ENCODE results near the gene HNRNPUL1.

Gene HNRNPUL1

GRCh38 chr19:41234512-41235168, 29.5 kb upstream of the HNRNPUL1 start:
- no peak for DNase-seq

GRCh38 chr19:41235480-41235879, 28.7 kb upstream of the HNRNPUL1 start:
- no peak for DNase-seq

- no peak for DNase-seq
Measured at GRCh38 chr19:41238244-41238643, 25.9 kb upstream of the HNRNPUL1 start.

GRCh38 chr19:41239363-41239762, 24.8 kb upstream of the HNRNPUL1 start:
- DNase-seq: no peak

- DNase-seq: no peak
Measured at GRCh38 chr19:41239961-41240574, 24.1 kb upstream of the HNRNPUL1 start.

GRCh38 chr19:41241859-41242258, 22.3 kb upstream of the HNRNPUL1 start:
- no peak for DNase-seq

DNA sequence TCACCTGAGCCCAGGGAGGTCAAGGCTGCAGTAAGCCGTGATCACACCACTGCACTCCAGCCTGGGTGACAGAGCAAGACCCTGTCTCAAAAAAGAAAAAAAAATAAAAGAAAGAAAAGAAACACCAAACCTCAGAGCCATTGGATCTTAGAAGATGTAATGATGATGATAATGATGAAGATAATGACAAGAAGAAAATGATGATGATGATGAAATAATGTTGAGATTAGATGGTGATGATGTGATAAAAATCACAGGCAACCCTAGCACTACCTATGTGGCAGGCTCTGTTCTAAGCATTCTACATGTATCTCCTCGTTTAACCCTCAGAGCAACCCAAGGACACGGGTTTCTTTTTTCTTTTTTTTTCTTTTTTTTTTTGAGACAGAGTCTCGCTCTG, 20.1 kb upstream of the HNRNPUL1 start:
- no peak for DNase-seq

DNA sequence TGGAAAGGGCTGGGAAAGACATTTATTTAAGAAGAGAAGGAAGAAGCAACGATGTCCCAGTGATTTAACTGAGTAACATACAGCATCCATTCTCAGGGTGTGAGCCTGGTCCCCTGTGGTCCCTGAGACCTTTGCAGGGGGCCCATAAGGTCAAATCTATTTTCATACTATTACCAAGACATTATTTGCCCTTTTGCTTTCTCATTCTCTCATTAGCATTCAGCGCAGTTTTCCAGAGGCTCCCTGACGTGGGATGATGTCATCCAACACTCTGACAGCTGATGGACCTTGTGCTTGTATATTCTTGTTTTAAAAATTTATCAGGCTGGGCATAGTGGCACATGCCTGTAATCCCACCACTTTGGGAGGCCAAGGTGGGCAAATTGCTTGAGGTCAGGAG, 18.3 kb upstream of the HNRNPUL1 start:
- no peak for DNase-seq

DNA sequence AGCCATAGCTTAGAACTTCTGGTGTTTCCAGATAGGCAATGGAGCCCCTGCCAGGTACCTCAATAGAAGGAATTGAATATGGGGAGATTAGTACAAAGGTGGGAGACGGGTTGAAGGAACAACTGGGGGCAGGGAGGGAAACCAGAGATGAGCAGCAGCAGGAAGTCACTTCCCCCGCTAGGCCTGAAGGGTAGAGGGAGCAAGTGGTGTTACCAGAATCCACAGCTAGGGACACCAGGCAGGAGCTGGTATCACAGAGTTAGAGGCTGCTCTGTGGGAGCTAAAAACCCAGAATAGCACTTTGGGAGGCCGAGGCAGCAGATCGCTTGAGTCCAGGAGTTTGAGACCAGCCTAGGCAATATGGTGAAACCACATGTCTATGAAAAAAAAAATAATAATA, 15.3 kb upstream of the HNRNPUL1 start:
- DNase-seq: no peak

- DNase-seq: no peak
Measured at GRCh38 chr19:41249707-41250423, 14.3 kb upstream of the HNRNPUL1 start.

- DNase-seq: no peak
Measured at GRCh38 chr19:41253660-41254059, 10.5 kb upstream of the HNRNPUL1 start.

GRCh38 chr19:41255171-41255570, 9.0 kb upstream of the HNRNPUL1 start:
- DNase-seq: no peak

- no peak for DNase-seq
Measured at GRCh38 chr19:41261474-41262190, 2.5 kb upstream of the HNRNPUL1 start.

DNA sequence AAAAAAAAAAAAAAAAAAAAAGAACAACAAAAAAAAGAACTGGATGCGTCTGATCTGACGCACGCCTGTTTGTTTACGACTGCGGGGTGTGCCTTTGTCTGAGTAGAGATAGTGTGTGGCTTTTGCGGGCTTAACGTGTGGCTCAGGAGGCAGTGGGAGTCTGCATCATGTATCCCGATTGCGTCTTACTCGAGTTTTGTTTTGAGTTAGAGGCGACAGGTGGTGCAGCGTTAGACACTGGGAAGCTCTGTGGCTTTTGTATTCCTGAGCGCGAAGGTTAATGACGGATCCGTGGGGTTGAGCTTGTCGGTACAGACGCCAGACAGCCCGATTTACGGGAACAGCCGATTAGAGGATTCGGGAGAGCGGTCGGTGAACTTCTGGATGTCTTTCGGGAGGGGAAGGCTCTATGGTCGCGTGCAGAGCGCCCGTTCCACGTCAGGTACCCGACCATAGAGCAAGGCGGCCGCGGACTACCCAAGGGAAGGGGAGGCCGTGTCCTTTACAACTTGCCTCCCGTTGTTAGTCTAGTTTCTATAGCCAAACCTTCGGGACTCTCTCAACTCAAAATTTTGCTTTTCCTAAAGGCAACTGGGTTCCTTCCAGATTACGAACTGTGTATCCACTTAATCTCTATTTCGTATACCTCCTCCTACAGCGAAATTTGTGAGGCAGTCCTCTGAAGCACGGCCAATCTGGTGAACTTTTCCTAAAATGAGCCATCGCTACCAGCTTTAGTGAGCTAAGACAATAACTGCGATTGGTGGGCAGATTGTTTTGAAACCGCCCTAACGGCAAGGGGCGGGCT, 926 bp upstream of the HNRNPUL1 start:
- peak; percentile 74 for DNase-seq

DNA sequence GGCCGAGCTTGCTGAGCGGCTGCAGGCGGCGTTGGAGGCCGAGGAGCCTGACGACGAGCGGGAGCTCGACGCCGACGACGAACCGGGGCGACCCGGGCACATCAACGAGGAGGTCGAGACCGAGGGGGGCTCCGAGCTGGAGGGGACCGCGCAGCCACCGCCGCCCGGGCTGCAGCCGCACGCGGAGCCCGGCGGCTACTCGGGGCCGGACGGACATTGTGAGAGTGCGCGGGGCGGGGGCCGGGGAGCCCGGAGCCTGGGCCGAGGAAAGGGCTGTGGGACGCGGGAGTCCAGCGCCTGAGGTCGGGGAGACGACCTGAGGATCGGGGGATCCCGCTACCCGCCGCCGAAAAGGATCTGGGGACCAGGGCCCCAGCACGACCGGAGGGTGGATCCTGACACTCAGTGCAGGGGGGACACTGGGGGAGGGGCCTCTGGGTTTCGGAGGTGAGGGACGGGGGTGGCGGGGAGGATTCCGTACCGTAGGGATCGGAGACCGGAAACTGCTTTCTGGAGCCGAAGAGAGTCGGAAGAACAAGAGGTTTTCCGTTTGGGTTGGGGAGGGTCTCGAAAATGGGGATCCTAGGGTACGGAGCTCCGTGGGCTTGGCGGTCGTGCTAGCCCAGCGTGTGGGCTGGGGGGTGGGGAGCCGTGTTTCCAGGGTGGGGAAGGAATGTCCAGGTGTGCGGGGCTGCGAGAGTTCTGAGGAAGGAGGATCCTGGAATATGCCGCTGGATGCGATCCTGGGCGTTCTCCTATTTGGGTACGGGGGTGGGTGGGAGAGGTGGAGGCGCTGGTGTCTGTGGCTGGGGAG, 616 bp downstream of the HNRNPUL1 start:
- no peak for DNase-seq

DNA sequence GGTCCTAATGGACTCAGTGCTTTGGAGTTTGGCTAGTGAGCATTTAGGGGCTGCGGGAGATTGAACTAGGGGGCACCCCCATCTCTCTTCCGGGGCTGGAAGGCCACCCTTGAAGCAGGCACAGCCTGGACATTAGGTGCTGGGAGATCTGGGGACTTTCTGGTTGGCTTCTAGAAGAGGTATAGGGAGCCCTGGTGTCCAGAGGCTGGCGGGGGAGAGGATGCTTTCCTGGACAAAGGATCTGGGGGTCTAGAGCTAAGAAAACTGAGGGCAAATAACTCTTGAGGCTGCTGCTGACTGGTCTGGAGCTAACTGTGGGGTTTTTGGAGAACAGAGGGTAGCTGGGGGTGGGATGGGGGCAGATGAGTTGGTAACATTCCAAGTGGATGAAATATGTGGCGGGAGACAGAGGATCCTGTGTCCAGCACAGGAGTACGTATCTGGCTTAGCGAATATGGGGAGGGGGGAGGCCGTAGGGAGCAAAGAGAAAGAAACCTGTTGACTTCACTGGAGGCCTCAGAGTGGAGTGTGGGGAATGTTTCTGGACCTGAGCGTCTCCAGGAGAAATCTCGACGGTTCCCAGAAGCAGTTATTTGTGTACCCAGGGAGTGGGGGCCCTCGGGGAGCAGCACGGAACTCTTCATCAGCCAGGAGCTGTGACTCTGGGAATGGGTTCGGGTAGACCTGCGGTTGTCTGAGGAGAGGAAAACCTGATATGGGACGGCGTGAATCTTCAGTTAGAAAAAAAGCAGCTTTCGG, 1.4 kb downstream of the HNRNPUL1 start:
- DNase-seq: peak; percentile 13

DNA sequence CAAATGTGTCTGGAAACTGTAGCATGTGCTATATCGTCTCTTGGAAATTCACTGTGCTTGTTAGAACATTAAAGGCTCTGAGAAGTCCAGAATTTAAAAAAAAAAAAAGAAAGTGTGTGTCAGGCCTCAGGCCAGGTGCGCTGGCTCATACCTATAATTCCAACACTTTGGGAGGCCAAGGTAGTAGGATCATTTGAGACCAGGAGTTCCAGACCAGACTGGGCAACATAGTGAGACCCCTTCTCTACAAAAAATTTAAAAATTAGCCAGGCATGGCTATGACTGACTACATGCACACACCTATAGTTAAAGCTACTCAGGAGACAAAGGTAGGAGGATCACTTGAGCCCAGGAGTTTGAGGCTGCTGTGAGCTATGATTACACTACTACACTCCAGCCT, 4.9 kb downstream of the HNRNPUL1 start:
- DNase-seq: no peak

DNA sequence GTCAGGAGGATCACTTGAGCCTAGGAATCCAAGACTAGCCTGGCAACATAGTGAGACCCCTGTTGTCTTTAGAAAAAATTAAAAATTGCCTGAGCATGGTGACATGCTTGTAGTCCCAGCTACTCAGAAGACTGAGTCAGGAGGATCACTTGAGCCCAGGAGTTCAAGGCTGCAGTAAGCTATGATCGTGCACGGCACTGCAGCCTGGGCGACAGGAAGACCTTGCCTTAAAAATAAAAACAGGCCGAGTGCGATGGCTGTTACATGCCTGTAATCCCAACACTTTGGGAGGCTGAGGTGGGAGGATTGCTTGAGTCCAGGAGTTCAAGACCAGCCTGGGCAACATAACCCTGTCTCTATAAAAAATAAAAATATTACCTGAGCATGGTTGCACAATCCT, 5.4 kb downstream of the HNRNPUL1 start:
- DNase-seq: no peak

DNA sequence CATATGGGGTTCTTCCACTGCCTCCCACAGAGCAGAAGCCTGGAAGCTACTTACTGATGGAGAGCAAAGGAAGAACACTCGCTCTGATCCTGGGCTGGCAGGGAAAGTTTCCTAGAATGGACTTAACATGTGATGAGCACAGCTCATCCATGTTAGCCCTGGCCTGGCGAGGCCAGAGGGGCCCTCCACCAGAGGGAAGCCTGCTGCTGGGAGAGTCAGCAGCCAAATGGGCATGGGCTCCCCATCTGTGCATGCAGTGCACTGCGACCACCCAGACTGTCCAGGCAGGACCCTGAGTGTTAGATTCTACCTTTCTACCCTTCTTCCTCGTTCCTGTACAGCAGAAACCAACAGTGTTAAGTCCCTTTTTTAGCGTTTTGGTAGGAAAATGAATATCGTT, 8.9 kb downstream of the HNRNPUL1 start:
- DNase-seq: no peak

GRCh38 chr19:41274802-41275201, 10.6 kb downstream of the HNRNPUL1 start:
- no peak for DNase-seq

- DNase-seq: no peak
Measured at GRCh38 chr19:41276231-41276630, 12.1 kb downstream of the HNRNPUL1 start.

Data from kidney glomerular epithelial cell (primary cell).